GM21825 (cell line): ENCODE results near the gene PMPCA.
A peak's percentile ranks its signal among the peaks of the same experiment; 100 is the strongest.
"Not testable (repeated sequence)": the region's sequence is repeated elsewhere in the genome, so short reads cannot be mapped to it uniquely, and the experiment has no call there.

Experiments used
- ATAC-seq: cut with Tn5 transposase; IDR thresholded peaks from one replicate; pipeline ENCODE4 v1.9.1; 2021; ENCODE audit warnings: mild to moderate bottlenecking, moderate library complexity; ENCODE audit not compliant: unreplicated experiment

Gene PMPCA

GRCh38 chr9:136409557-136410455 lies 652 bp upstream of the PMPCA start:
- ATAC-seq = peak; percentile 13

GRCh38 chr9:136411378-136411777 lies 920 bp downstream of the PMPCA start:
- no peak for ATAC-seq

- no peak for ATAC-seq
These were observed 2.5 kb downstream of the PMPCA start for GRCh38 chr9:136412962-136413361.

GRCh38 chr9:136416427-136416826 lies 6.0 kb downstream of the PMPCA start:
- no peak for ATAC-seq

- ATAC-seq = no peak
These were observed 6.5 kb downstream of the PMPCA start for GRCh38 chr9:136416914-136417313.

GRCh38 chr9:136418182-136419091 lies 8.0 kb downstream of the PMPCA start:
- no peak for ATAC-seq

GRCh38 chr9:136419092-136419420 lies 8.6 kb downstream of the PMPCA start:
- no peak for ATAC-seq

- ATAC-seq = no peak
These were observed 11.3 kb downstream of the PMPCA start for GRCh38 chr9:136421791-136422190.

GRCh38 chr9:136422876-136423275 lies 12.4 kb downstream of the PMPCA start:
- ATAC-seq = no peak

- ATAC-seq = no peak
These were observed 13.1 kb downstream of the PMPCA start for GRCh38 chr9:136423432-136424146.

GRCh38 chr9:136424750-136425362 lies 14.4 kb downstream of the PMPCA start:
- ATAC-seq = no peak

- not testable (repeated sequence) for ATAC-seq
These were observed 14.9 kb downstream of the PMPCA start for GRCh38 chr9:136425367-136425766.

- ATAC-seq = no peak
These were observed 16.3 kb downstream of the PMPCA start for GRCh38 chr9:136426787-136427186.

GRCh38 chr9:136429075-136429628 lies 18.7 kb downstream of the PMPCA start:
- ATAC-seq = no peak

GRCh38 chr9:136429683-136430491 lies 19.4 kb downstream of the PMPCA start:
- no peak for ATAC-seq

- no peak for ATAC-seq
These were observed 20.3 kb downstream of the PMPCA start for GRCh38 chr9:136430588-136431234.

- no peak for ATAC-seq
These were observed 21.4 kb downstream of the PMPCA start for GRCh38 chr9:136431782-136432350.

GRCh38 chr9:136432591-136432990 lies 22.1 kb downstream of the PMPCA start:
- ATAC-seq = no peak
